GM18867 (cell line): ENCODE results near the gene LGALS9B.
"Not testable (repeated sequence)": the region's sequence is repeated elsewhere in the genome, so short reads cannot be mapped to it uniquely, and the experiment has no call there.

ENCODE experiments used
- ATAC-seq: cut with Tn5 transposase; IDR thresholded peaks from one replicate; pipeline ENCODE4 v1.9.1; 2021; ENCODE audit warnings: mild to moderate bottlenecking, moderate library complexity; ENCODE audit not compliant: unreplicated experiment

LGALS9B gene

GRCh38 chr17:20467447-20467846 is at the start of gene LGALS9B:
TSS of gene LGALS9B (minus strand) at chr17:20467539. CDS start at chr17:20467470, 69 bp downstream.
- ATAC-seq, result peak; percentile 93

DNA sequence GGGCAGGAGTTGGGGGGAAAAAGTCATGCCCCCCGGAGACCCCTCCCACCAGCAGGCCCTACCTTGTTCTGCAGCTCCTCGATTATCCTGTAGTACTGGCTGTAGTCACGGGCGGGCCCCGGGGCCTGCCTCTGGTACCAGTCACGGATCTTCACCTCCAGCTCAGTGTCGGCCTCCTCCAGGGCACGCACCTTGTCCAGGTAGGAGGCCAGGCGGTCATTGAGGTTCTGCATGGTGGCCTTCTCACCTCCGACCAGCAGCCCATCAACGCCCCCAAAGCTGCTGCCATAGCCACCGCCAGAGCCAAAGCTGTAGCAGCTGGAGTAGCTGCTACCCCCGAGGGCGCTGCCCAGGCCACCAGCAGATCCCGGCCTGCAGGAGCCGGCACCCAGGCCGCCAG is 49.6 kb upstream of the LGALS9B start:
- not testable (repeated sequence) for ATAC-seq

- ATAC-seq, result not testable (repeated sequence)
Measured at GRCh38 chr17:20515099-20515498, 47.8 kb upstream of the LGALS9B start.

GRCh38 chr17:20513539-20513938 is 46.2 kb upstream of the LGALS9B start:
- ATAC-seq, result not testable (repeated sequence)

GRCh38 chr17:20512378-20512777 is 45.0 kb upstream of the LGALS9B start:
- not testable (repeated sequence) for ATAC-seq

DNA sequence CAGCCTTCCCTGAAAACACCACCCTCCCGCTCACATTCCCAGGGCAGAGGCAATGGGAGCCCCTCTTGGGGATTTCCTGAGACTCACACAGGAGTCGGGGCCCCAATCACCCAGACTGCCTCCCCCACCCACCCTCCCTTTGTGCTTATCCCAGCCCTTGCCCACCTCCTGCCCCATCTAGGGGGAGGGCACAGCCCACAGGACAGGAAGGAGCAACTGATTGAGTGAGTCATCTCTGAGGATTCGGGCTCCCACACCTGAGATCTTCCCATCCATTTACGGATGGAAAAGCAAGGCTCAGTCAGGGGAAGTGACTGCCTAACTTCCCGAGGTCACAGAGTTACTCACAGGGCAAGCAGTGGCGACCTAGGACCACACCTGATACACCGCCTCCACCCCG is 44.4 kb upstream of the LGALS9B start:
- not testable (repeated sequence) for ATAC-seq

DNA sequence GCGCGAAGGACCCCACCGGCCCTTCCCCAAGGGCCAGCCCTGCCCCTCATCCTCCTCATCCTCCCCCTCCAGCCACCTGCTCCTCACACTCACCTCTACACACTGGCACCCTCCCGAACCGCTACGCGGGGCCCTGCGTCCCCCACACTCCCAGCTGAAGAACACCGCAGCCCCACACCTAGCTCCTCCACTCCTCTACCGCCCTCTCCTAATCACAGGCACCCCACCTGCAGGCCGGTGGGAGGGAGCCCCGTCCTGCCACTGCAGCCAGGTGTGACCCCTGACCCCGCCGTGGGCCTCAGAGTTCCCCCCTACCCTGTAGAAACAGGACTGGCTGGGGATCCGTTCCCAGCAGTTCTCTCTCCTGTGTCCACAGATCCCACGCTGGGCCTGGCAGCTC is 38.0 kb upstream of the LGALS9B start:
- not testable (repeated sequence) for ATAC-seq

- ATAC-seq, result not testable (repeated sequence)
Measured at GRCh38 chr17:20504388-20505066, 37.2 kb upstream of the LGALS9B start.

GRCh38 chr17:20501896-20502295 is 34.6 kb upstream of the LGALS9B start:
- not testable (repeated sequence) for ATAC-seq

GRCh38 chr17:20500346-20500745 is 33.0 kb upstream of the LGALS9B start:
- not testable (repeated sequence) for ATAC-seq

- ATAC-seq, result not testable (repeated sequence)
Measured at GRCh38 chr17:20495420-20495819, 28.1 kb upstream of the LGALS9B start.

DNA sequence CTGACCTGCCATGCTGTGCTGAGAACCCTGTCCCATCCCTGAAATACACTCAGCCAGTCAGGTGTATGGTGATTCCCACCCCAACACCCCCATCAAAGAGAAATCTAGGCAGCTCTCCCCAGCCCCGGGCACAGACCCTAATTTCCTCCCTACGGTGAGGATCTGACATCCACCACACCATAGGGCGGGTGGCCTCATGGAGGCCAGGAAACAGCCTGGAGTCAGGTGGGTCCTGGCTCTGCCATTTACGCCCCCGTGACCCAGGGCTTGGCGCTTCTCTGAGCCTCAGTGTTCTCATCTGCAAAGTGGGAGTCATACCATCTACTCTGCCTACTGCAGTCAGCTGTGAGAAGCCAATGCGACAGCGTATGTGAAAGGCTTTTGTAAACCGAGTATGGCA is 27.4 kb upstream of the LGALS9B start:
- ATAC-seq, result not testable (repeated sequence)

GRCh38 chr17:20494147-20494546 is 26.8 kb upstream of the LGALS9B start:
- not testable (repeated sequence) for ATAC-seq

GRCh38 chr17:20492971-20493370 is 25.6 kb upstream of the LGALS9B start:
- not testable (repeated sequence) for ATAC-seq

GRCh38 chr17:20492099-20492498 is 24.8 kb upstream of the LGALS9B start:
- not testable (repeated sequence) for ATAC-seq

GRCh38 chr17:20484930-20485329 is 17.6 kb upstream of the LGALS9B start:
- not testable (repeated sequence) for ATAC-seq

DNA sequence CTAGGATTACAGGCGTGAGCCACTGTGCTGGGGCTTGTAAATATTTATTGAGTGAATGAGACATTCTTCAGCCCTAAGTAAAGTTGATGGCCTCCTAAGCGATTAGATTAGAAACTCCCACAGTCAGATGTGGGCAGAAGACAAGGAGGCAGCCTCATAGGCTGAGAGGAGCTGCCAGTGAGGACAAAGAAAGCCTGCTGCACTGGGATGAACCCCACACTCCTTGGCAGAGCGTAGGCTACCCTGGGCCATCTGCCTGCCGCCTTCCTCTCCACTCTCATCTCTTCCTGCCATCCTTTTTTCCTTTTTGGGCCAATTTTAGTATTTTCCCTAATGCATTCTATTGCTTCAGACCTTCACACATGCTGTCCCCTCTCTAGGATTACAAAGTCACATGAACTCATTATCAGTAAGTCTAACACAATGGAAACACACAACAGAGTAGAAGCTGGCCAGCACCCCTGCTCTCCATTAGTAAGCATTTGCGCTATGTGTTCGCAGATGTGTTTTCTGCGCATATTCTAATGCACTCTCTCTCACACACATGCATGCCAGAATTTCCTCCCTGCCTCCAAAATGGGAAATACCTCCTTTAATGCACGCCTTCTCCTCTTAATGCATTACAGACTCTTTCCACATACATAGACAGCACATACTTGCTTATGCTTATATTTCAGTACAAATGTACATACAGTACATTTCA is 12.7 kb upstream of the LGALS9B start:
- not testable (repeated sequence) for ATAC-seq

- ATAC-seq, result not testable (repeated sequence)
Measured at GRCh38 chr17:20477398-20478071, 10.2 kb upstream of the LGALS9B start.

- ATAC-seq, result not testable (repeated sequence)
Measured at GRCh38 chr17:20475137-20475831, 7.9 kb upstream of the LGALS9B start.

GRCh38 chr17:20474081-20474480 is 6.7 kb upstream of the LGALS9B start:
- not testable (repeated sequence) for ATAC-seq

DNA sequence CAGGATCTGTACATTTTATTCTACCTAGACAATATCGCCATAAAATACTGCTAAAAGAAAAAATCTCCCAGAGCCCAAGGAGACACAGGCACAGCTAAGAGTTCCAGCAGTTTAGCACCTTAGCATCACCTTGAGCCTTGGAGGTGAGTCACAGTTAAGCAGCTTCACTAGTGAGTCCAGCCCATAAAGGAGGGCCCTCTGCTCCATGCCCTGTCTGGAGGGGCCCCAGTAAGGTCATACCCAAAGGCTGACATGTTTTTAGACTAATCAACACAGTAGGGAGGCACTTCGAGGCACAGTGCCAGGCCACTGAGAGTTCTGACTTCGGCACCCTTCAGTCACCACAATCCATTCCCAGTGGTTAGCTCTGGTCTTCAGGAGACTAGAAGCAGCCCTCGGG is 2.6 kb upstream of the LGALS9B start:
- ATAC-seq, result not testable (repeated sequence)
